ENCODE results near the gene PSME4.

DNA sequence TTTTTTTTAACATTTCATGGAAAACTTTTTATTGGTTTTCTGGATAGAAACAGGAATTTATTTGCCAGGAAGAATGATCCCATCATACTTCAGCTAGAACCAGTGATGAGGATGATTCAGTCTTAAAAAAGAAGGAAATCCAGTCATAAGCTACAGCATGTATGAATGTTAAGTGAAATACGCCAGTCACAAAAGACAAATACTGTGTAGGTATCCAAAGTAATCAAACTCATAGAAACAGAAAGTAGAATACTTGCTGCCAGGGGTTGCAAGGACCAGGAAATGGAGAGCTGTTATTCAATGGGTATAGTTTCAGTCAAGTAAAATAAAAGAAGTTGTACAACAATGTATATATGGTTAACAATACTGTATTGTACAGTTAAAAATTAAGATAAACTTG is 21.3 kb downstream of the PSME4 start:
- no peak for TF ChIP-seq POLR2A (IDR thresholded peaks at IDR 0.05)
- TF ChIP-seq, protein P1, sequence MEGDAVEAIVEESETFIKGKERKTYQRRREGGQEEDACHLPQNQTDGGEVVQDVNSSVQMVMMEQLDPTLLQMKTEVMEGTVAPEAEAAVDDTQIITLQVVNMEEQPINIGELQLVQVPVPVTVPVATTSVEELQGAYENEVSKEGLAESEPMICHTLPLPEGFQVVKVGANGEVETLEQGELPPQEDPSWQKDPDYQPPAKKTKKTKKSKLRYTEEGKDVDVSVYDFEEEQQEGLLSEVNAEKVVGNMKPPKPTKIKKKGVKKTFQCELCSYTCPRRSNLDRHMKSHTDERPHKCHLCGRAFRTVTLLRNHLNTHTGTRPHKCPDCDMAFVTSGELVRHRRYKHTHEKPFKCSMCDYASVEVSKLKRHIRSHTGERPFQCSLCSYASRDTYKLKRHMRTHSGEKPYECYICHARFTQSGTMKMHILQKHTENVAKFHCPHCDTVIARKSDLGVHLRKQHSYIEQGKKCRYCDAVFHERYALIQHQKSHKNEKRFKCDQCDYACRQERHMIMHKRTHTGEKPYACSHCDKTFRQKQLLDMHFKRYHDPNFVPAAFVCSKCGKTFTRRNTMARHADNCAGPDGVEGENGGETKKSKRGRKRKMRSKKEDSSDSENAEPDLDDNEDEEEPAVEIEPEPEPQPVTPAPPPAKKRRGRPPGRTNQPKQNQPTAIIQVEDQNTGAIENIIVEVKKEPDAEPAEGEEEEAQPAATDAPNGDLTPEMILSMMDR (IDR thresholded peaks at IDR 0.05): no peak

Data from right lobe of liver (tissue), 4 donors.